RWPE1 (cell line): Measurements from ENCODE around the gene COL21A1.

Source experiments
- CTCF ChIA-PET: fragments of 350-600 bp; sonication (Branson Sonifier 250); formaldehyde crosslinking; extraction: SDS; loops from one replicate; lab custom pipeline; 2021; lab: Yijun Ruan, JAX
- POLR2A ChIA-PET: fragments of 400-600 bp; formaldehyde crosslinking; extraction: SDS; loops from one replicate; lab custom pipeline; 2020; ENCODE audit warnings: antibody characterized with exemption; ENCODE audit not compliant: low non-redundant PET; lab: Yijun Ruan, JAX
- DNase-seq: peaks from one replicate; pipeline ENCODE4 v3.0.0; 2012; ENCODE audit warnings: low spot score
- H3K27ac ChIP-seq: fragments of 450-650 bp; 2 replicates; pipeline ENCODE4 v1.5.1; 2017
- TF ChIP-seq, protein P1 (sequence below): fragments of 450-650 bp; conservative IDR thresholded peaks from 2 replicates; pipeline ENCODE4 v1.5.1; 2017; ENCODE audit warnings: low read depth, mild to moderate bottlenecking

COL21A1 gene

GRCh38 chr6:56246881-56247653 lies at the start of gene COL21A1:
TSS of gene COL21A1 (minus strand) at chr6:56247580. CDS start at chr6:56182618, 64,962 bp downstream.
- H3K27ac ChIP-seq, result peak within 1 kb of the TSS; percentile 40; the same call in 1 of the 2 replicates
- CTCF ChIA-PET, result no interaction called here
- POLR2A ChIA-PET, result no interaction called here
- TF ChIP-seq, protein P1, sequence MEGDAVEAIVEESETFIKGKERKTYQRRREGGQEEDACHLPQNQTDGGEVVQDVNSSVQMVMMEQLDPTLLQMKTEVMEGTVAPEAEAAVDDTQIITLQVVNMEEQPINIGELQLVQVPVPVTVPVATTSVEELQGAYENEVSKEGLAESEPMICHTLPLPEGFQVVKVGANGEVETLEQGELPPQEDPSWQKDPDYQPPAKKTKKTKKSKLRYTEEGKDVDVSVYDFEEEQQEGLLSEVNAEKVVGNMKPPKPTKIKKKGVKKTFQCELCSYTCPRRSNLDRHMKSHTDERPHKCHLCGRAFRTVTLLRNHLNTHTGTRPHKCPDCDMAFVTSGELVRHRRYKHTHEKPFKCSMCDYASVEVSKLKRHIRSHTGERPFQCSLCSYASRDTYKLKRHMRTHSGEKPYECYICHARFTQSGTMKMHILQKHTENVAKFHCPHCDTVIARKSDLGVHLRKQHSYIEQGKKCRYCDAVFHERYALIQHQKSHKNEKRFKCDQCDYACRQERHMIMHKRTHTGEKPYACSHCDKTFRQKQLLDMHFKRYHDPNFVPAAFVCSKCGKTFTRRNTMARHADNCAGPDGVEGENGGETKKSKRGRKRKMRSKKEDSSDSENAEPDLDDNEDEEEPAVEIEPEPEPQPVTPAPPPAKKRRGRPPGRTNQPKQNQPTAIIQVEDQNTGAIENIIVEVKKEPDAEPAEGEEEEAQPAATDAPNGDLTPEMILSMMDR, result no peak
- DNase-seq, result no peak

- TF ChIP-seq, protein P1, result no peak
- ChIA-PET CTCF (interaction anchor here (0.8 kb wide), 1 partner anchor 614 kb away, joined by 3 read pairs; no protein-coding TSS in a partner anchor), POLR2A (no interaction called here)
- no peak for DNase-seq
- H3K27ac ChIP-seq, result no peak overlapping the region
Observed at GRCh38 chr6:56293781-56294180, 46.4 kb upstream of the COL21A1 start.

DNA sequence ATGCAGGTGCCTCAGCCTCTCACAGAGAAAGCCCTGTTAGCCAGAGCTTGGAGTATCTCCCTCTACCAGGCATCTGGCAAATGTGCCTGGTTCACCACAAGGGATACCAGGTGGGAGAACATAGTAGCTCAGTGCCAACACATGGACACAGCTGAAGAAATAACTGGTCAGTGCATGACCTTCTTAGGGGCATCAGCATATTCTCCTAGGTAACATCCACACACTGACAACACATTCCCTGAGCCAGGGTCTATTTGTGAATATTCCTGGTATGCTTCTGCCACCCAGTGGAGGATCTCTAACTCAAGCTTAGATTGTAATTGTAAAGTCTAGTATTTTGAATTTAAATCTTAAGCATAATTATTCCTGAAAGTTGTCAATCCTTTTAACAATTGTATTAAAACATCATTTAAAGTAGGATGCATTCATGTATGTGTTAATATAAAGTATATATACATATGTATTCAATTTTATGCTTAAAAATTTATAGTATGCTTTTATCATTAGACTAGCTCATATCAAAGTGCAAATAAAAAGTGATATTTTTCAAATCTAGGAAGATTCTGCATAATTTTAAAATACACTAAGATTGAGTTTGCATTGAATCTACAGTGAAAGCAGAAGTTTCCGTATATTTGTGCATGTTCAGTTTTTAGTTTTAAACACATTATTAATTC lies 45.3 kb upstream of the COL21A1 start:
- POLR2A ChIA-PET, result no interaction called here
- no peak overlapping the region for H3K27ac ChIP-seq
- peak; percentile 55 for DNase-seq
- TF ChIP-seq, protein P1, result peak; percentile 59
- CTCF ChIA-PET, result interaction anchor here (0.6 to 1.8 kb wide), 11 partner anchors 14 to 1015 kb away, joined by 3 to 22 read pairs (median 3); no protein-coding TSS in a partner anchor

GRCh38 chr6:56291302-56291917 lies 44.0 kb upstream of the COL21A1 start:
- ChIA-PET CTCF (interaction anchor here (0.5 to 1.8 kb wide), 3 partner anchors 24 to 309 kb away, joined by 3 to 22 read pairs (median 3); no protein-coding TSS in a partner anchor), POLR2A (no interaction called here)
- H3K27ac ChIP-seq, result no peak overlapping the region
- no peak for DNase-seq
- TF ChIP-seq, protein P1, result no peak

GRCh38 chr6:56289721-56290120 lies 42.3 kb upstream of the COL21A1 start:
- TF ChIP-seq, protein P1, result no peak
- ChIA-PET POLR2A (no interaction called here), CTCF (no interaction called here)
- no peak for DNase-seq
- no peak overlapping the region for H3K27ac ChIP-seq

DNA sequence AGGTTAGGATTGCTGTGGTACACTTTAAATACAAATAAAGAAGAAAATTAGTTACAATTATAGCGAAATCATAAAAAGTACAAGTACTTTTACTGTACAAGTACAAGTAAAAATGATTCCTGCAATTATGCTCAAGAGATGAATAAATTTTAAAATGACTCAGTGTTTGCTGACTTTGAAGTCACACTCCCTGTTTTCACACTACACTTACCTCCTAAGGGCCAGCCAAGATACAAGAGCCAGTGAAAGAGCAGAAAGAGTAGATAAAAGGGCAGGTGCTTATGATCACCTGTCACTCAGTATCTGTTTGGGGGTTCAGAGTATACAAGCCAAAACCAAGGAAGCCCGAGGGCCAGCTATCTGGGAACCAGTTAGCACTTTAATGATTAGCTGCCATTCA lies 41.0 kb upstream of the COL21A1 start:
- no peak overlapping the region for H3K27ac ChIP-seq
- ChIA-PET CTCF (no interaction called here), POLR2A (no interaction called here)
- TF ChIP-seq, protein P1, result no peak
- DNase-seq, result no peak
